ENCODE results near the gene SAFB.

DNA sequence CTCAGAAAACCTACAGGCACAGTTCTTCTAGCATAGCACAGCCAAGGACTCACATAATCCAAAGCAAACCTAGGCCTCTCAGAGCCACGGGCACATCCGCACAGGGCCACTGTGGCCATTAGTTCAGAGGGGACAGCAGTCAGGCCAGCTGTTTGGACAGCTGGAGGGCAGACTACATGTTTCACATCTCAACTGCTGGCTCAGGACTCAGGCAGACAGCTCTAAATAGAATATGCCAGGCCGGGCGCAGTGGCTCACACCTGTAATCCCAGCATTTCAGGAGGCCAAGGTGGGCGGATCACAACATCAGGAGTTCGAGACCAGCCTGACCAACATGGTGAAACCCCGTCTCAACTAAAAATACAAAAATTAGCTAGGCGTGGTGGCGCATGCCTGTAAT lies 27.1 kb upstream of the SAFB start:
- TF ChIP-seq POLR2AphosphoS5 (IDR thresholded peaks at IDR 0.05; ENCODE audit: borderline replicate concordance, low read depth, low read length): no peak
- no peak for TF ChIP-seq EZH2 (IDR thresholded peaks at IDR 0.05)
- no peak for TF ChIP-seq FOXP2 (optimal IDR thresholded peaks at IDR 0.05; ENCODE audit: control extremely low read depth, extremely low read length, insufficient read depth)
